ENCODE data around the gene RFX8.

DNA sequence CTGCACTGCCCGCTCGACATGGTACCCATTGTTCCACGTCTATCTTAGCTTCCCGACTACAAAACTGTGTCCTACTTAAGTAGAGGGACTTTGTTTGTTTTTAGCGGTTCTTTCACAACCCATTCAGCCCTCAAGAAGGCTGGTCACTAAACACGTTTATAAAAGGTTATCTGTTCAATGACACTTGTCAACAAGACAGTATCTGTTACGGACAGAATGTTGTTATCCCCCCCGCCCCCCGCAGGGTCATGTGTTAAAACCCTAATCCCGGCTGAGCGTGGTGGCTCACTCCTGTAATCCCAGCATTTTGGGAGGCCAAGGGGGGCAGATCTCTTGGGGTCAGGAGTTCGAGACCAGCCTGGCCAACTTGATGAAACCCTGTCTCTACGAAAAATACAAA lies 47.2 kb downstream of the RFX8 start:
- TF ChIP-seq EP300 (IDR thresholded peaks at IDR 0.05): no peak
- TF ChIP-seq POLR2AphosphoS5 (IDR thresholded peaks at IDR 0.05): no peak
- TF ChIP-seq POLR2A (IDR thresholded peaks at IDR 0.05): no peak

All from stomach (tissue), 4 donors.